ENCODE results near the gene TEX13C.
"Not testable (repeated sequence)": the region's sequence is repeated elsewhere in the genome, so short reads cannot be mapped to it uniquely, and the experiment has no call there.

Gene TEX13C

GRCh38 chrX:125295337-125295736 lies 24.3 kb upstream of the TEX13C start:
- DNase-seq (ENCODE audit: low spot score), result no peak

DNA sequence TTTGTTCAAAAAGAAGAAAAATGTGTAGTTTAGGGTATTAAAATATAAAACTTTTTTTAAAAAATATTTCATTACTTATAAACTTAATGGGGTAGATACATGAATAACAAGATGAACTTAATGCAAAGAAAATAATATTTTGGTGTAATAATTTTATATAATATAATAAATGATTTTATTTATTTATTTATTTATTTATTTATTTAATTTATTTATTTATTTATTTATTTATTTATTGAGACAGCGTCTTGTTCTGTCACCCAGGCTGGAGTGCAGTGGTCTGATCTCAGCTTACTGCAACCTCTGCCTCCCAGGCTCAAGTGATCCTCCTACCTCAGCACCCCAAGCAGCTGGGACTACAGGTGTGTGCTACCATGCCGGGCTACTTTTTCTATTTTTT lies 20.8 kb upstream of the TEX13C start:
- TF ChIP-seq, protein P1, sequence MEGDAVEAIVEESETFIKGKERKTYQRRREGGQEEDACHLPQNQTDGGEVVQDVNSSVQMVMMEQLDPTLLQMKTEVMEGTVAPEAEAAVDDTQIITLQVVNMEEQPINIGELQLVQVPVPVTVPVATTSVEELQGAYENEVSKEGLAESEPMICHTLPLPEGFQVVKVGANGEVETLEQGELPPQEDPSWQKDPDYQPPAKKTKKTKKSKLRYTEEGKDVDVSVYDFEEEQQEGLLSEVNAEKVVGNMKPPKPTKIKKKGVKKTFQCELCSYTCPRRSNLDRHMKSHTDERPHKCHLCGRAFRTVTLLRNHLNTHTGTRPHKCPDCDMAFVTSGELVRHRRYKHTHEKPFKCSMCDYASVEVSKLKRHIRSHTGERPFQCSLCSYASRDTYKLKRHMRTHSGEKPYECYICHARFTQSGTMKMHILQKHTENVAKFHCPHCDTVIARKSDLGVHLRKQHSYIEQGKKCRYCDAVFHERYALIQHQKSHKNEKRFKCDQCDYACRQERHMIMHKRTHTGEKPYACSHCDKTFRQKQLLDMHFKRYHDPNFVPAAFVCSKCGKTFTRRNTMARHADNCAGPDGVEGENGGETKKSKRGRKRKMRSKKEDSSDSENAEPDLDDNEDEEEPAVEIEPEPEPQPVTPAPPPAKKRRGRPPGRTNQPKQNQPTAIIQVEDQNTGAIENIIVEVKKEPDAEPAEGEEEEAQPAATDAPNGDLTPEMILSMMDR (IDR thresholded peaks at IDR 0.05; ENCODE audit: extremely low read depth, missing control alignments), result no peak
- no peak for DNase-seq (ENCODE audit: low spot score)

More at GRCh38 chrX:125295337-125295736, 24.3 kb upstream of the TEX13C start:
- TF ChIP-seq, protein P1 (IDR thresholded peaks at IDR 0.05; ENCODE audit: extremely low read depth, missing control alignments), result no peak

DNA sequence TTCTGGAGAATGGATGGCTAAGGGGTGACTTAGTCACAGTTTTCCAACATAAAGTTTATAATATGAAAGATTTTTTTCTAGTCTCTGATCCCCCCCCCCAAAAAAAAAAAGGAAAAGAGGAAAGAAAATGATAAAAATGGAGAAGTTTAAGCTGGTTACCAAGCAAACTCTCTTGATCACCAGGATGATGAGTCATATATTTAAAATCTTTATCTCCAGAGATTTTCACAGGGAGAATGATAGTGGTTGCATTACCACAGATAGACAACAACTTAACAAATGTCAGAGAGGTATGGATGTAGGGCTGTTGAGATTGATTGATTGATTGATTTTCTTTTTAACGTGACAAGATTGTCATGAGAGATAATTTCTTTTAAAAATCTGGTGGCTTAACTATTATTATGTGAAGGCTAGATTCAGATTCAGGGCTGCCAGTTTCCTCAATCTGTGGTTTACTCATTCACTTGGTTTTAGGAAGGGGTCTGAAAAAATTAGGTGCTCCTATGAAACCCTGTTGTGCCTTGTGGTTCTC lies 13.3 kb upstream of the TEX13C start:
- TF ChIP-seq, protein P1 (IDR thresholded peaks at IDR 0.05; ENCODE audit: extremely low read depth, missing control alignments), result no peak
- no peak for DNase-seq (ENCODE audit: low spot score)

GRCh38 chrX:125308653-125309052 lies 11.0 kb upstream of the TEX13C start:
- DNase-seq (ENCODE audit: low spot score), result no peak
- TF ChIP-seq, protein P1 (IDR thresholded peaks at IDR 0.05; ENCODE audit: extremely low read depth, missing control alignments), result no peak

- not testable (repeated sequence) for DNase-seq (ENCODE audit: low spot score)
Measured at GRCh38 chrX:125319166-125319565, 505 bp upstream of the TEX13C start.

DNA sequence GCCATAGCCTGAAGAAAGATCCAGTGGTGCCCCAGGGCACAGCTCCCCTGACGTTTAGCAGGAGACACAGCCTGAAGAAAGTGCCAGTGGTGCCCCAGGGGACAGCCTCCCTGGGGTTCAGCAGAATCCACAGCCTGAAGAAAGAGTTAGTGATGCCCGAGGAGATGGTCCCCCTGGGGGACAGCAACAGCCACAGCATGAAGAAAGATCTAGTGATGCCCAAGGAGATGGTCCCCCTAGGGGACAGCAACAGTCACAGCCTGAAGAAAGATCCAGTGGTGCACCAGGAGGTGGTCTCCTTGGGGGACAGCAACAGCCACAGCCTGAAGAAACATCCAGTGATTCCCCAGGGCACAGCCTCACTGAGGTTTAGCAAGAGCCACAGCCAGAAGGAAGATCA lies 2.8 kb downstream of the TEX13C start:
- DNase-seq (ENCODE audit: low spot score), result no peak
- TF ChIP-seq, protein P1 (IDR thresholded peaks at IDR 0.05; ENCODE audit: extremely low read depth, missing control alignments), result no peak

- DNase-seq (ENCODE audit: low spot score), result no peak
- TF ChIP-seq, protein P1 (IDR thresholded peaks at IDR 0.05; ENCODE audit: extremely low read depth, missing control alignments), result no peak
Measured at GRCh38 chrX:125326599-125326998, 6.9 kb downstream of the TEX13C start.

DNA sequence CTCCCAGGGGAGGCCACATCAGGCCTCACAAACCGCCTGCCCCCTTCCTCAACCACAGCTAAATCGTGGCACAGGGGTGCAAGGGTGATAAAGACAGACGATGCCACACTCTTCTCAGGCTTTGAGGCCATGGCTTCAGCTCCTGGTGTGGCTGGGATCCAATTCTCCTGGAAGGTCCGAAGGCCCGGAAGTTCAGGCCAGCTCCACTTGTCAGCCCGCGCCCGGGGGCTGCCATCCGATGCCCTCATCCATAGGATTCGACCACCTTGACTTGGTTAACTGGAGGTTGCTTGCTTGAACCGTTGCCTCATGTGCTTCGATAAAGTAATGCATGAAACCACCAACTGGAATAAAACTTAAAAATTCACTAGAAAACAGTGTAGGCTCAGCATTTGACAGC lies 8.2 kb downstream of the TEX13C start:
- no peak for DNase-seq (ENCODE audit: low spot score)
- TF ChIP-seq, protein P1 (IDR thresholded peaks at IDR 0.05; ENCODE audit: extremely low read depth, missing control alignments), result no peak
